ENCODE results near the gene MAP3K2.
"Not testable (repeated sequence)": the region's sequence is repeated elsewhere in the genome, so short reads cannot be mapped to it uniquely, and the experiment has no call there.

MAP3K2 gene

DNA sequence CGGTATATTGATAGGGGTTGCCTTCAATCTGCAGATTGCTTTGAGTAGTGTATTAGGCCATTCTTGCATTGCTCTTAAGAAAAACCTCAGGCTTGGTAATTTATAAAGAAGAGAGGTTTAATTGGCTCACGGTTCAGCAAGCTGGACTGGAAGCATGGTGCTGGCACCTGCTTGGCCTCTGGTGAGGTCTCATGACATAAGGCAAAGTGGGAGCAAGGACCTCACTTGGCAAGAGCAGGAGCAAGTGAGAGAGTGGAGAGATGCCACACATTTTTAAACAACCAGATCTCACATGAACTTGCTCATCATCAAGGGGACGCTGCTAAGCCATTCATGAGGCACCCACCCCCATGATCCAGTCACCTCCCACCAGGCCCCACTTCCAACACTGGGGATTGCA lies 4.9 kb downstream of the MAP3K2 start:
- DNase-seq (ENCODE audit: low spot score) = no peak

DNA sequence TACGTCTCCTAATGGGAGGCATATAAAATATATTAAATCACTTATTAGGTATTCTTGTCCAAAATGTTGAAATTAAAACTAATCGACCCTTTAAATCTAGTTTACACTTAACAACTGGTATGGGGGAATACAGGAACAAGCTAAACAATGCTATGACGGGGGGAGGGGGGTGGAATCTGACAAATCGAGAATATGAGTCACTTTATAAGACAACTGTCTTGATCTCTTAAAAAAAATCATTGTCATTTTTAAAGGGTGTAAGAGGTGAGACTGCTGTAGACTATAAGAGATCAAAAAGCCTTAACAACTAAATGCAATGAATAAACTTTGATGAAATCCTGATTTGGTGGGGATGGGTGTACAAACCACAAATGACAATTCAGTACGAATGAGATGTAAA lies 6.0 kb downstream of the MAP3K2 start:
- no peak for DNase-seq (ENCODE audit: low spot score)

DNA sequence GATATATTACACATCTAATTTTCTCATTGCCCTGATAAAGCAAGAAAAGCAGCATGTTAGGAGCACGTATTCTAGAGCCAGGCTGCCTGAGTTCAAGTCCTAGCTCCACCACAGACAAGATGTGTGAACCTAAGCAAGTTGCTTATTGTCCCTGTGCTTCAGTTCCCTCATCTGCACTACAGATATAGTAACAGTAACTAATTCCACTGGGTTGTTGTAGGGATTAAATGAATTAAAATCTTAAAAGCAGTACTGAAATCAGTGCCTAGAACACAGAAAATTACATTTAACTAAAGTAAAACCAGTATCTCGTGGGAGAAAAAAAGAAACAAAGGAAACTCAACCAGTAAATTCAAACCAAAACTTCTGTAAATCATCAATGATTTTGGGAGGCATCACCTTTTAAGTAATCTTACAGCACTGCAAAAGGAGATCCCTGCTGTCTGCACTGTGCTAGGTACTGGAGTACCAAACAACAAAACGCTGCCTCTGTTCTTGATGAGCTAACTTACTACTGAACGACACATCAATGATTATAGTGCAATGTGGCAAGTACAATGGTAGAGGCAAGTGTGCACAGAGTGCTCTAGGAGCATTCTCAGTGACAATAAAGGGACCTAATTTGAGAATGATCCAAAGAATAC lies 7.9 kb downstream of the MAP3K2 start:
- DNase-seq (ENCODE audit: low spot score) = no peak

DNA sequence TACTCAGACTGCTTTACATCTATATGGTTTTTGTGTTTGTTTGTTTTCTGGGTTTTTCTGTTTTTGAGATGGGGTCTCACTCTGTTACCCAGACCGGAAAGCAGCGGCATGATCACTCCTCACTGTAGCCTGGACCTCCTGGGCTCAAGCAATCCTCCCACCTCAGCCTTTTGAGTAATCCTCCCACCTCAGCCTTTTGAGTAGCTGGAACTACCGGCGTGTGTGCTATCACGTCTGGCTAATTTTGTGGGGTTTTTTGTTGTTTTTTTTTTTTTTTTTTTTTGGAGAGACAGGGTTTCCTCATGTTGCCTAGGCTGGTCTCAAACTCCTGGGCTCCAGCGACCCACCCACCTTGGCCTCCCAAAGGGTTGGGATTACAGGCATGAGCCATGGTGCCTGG lies 9.1 kb downstream of the MAP3K2 start:
- DNase-seq (ENCODE audit: low spot score) = no peak

DNA sequence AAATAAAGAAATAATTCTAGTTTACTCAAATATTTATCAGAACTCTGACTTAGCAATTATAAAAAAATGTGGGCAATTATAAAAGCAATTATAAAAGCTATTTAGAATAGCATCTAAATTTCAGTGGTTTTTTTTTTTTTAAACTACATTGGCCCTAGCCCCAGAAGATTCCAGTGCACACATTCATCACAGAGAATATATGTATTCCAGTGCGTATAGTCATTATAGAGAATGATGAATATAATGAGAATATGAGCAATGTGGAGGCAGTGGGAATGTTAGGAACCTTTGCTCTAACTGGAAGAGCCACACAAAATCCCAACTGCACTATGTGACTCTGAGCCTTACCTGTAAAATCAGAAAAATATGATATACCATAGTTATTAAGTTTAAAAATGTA lies 10.5 kb downstream of the MAP3K2 start:
- no peak for DNase-seq (ENCODE audit: low spot score)

DNA sequence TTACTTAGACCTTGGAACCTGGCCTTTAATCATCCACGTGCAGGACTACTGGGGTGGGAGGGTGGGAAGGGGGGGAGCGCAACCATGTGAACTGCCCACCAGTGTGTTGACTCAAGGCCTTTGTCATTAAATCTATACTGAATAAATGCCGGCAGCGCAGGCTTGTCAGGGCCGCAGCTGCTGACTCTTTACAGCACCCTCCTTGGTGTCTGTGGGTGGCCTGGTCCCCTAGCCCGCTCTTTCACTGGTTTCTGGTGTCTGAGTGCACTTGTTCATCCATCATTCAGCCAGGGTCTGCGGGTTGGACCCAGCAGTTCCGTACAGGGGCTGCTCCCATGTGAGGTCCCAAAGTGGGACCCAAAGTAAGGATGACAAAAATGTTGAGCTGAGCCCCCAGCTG lies 11.5 kb downstream of the MAP3K2 start:
- DNase-seq (ENCODE audit: low spot score) = no peak

DNA sequence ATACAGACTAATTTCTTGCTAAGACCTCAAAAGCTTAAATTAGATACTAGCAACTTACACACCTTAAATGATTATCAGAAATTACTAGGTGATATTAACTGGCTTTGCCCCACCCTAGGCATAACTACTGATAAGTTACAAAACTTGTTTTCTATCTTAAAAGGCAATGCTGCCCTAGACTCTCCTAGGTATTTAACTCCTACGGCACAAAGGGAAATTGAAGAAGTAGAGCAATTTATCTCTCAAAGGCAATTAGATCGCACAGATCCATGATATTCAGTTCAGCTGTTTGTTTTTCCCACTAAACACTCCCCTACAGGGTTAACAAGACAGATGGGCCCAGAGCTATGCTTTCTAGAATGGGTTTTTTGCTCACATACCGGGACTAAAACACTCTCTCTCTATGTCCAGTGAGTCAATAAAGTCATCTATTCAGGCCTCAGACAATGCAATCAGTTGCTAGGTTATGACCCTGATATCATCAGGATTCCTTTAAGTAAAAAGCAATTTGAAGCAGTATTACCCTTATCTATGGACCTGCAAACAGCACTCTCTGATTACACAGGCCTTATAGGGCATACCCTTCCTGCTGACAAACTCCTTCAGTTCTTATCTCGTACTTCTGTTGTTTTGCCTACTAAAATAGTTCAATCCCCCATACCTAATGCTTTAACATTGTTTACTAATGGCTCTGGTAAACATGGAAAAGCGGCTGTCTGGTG lies 14.3 kb downstream of the MAP3K2 start:
- no peak for DNase-seq (ENCODE audit: low spot score)

DNA sequence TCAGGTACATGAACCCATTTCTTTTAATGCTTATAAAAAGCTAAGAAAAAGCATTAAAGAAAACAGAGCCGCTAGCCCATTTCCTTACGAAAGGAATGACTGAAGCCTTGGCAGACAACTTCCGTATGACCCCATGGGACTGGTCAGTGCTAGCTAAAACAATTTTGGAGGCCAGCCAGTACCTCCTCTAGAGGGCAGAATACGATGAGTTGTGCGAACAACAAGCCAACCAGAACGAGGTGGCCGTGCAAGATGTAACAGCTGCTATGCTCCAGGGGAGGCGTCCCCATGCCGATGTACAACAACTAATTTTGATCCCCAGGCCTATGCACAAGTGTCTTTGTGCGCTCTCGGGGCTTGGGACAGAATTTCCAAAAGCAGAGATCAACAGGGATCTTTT lies 16.7 kb downstream of the MAP3K2 start:
- DNase-seq (ENCODE audit: low spot score) = no peak

DNA sequence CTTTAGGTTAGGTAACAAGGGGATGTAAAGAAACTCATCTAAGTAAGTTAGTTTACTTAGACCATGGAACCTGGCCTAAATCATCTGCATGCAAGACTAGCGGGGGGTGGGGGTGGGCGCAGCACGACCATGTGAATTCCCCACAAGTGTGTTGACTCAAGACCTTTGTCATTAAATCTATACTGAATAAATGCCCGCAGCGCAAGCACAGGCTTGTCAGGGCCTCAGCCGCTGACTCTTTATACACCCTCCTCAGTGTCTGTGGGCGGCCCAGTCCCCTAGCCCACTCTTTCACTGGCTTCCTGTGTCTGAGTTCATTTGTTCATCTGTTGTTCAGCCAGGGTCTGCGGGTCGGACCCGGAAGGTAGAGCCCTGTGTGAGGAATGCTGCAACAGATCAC lies 17.8 kb downstream of the MAP3K2 start:
- no peak for DNase-seq (ENCODE audit: low spot score)

DNA sequence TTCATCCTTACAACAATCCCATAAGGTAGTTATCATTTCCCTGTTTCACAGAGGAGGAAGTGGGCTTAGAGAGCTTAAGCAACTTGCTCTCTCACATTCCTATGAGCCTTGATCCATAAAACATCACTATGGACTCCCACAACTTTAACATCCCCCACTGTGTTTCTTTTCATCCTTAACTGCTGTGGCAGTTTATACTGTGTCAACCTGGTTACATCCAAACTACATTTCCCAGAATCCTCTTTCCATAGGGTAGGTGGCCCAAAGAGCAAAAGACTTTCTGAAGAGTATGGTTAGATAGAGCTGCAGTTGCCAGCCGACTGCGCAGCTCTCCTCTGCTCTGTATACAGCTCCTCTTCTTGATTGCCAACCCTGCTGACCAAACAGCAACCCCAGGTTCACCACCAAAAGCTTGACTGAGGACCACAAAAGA lies 22.5 kb downstream of the MAP3K2 start:
- DNase-seq (ENCODE audit: low spot score) = no peak

DNA sequence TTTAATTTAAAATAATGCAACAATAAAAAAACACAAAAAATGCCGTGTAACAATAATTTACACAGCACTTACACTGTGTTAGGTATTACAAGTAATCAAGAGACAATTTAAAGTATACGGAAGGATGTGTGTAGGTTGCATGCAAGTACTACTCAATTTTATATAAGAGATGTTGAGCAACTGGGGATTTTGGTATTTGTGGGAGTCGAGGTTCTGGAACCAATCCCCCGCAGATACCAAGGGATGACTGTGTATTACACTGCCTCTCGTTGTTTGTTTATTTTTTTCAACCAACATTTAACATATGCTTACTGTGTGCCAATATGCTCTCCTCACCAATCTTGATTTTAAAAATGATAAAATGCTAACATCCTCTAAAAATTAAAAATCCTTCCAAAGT lies 24.8 kb downstream of the MAP3K2 start:
- no peak for DNase-seq (ENCODE audit: low spot score)

DNA sequence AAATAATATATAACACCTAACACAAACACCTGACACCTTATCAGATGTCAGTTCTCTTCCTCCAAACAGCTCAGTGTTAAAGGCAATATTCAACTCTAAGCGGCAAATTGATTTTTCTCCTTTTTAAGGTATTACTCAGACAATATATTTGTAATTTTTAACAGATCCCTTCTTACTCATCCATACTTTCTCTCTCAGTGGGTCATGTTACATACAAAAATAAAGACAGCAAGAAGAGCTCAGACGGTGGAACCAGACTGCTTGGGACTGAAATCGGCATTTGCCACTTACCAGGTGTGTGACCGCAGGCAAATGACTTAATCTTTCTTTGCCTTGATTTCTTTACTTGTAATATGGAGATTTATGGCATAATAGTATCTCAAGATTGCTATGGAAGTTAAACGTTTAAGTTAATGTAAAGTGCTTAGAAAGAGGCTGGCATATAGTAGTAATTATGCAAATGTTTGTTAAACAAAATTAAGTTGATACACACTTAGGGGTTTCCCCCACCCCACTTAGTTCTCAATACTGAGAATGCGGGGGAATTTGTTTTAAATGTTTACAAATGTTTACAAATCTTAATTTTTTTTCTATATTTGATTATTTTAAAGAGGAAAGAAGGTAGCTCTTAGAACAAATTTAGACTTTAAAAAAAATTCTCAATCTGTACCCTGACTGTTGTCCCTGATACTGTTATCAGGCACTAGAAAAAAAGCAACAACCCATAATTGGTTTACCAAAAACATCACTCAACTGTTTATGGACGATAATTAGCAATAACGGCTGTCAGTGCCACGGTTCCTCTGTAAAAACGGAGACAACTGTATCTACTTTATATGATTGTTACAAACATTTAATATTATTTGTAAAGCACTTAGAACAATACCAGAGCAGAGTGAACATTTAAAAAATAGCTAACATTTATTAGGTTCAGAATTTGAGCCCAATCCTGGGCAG lies 25.6 kb downstream of the MAP3K2 start:
- no peak for DNase-seq (ENCODE audit: low spot score)

DNA sequence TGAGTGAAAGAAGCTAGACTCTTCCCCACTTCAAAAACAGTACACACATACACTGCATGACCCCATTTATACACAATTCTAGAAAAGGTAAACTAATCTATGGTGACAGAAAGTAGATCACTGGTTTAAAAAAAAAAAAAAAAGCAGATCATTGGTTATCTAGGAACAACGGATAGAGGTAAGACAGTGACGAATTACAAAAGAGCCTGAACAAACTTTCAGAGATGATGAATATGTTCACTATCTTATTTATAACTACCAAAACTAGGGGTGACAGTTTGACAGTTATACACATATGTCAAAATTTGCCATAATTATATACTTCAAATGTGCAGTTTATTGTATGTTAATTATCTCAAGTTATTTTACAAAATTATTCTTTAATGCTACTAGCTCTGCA lies 27.5 kb downstream of the MAP3K2 start:
- DNase-seq (ENCODE audit: low spot score) = no peak

DNA sequence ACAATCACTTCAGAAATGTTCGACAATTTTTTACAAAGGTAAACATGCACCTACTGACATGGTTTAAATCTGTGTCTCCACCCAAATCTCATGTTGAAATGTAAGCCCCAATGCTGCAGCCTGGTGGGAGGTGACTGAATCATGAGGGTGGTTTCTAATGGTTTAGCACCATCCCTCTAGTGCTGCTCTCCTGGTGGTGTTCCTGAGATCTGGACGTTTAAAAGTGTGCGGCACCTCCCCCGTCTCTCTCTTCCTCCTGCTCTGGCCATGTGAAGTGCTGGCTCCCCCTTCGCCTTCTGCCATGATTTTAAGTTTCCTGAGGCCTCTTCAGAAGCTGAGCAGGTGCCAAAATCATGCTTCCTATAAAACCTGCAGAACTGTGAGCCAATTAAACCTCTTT lies 28.3 kb downstream of the MAP3K2 start:
- no peak for DNase-seq (ENCODE audit: low spot score)

DNA sequence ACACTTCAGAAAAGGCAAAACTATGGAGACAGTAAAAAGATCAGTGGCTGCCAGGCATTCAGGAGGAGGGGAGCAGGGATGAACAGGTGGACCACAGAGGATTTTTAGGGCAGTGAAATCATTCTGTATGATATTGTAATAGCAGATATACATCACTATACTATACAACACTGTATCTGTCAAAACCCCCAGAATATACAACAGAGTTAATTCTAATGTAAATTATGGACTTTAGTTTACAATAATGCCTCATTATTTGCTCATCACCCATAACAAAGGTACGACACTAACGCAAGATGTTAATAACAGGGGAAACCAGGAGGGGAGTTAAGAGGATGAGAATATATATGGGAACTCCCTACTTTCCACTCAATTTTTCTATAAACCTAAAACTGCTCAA lies 28.8 kb downstream of the MAP3K2 start:
- DNase-seq (ENCODE audit: low spot score) = no peak

DNA sequence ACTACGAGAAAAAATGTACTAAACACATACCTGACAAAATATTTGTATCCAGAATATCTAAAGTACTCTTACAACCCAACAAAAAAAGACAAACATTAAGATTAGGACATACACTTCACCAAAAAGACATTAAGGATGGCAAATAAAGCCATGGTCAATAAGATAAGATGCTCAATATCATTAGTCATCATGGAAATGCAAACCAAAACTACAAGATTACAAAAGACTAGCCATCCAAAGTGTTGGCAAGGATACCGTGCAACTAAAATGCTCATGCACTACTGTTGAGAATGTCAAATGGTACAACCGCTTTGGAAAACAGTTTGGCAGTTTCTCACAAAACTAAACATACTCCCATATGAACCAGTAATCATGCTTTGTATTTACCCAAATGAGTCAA lies 29.7 kb downstream of the MAP3K2 start:
- DNase-seq (ENCODE audit: low spot score) = no peak

DNA sequence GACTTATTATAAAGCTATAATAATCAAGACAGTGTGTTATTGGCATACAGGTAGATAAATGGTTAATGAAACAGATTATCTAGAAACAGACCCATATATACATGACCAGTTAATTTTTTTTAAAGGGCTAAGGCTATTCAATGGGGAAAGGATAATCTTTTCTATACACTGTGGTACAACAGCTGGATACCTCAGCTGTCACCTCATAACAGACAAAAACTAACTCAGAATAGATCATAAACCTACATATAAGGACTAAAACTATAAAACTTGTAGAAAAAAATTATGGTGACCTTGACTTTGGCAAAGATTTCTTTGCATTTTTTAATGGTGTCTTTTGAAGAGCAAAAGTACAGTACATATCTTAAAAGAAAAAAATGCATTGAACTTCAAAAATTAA lies 30.2 kb downstream of the MAP3K2 start:
- DNase-seq (ENCODE audit: low spot score) = no peak

DNA sequence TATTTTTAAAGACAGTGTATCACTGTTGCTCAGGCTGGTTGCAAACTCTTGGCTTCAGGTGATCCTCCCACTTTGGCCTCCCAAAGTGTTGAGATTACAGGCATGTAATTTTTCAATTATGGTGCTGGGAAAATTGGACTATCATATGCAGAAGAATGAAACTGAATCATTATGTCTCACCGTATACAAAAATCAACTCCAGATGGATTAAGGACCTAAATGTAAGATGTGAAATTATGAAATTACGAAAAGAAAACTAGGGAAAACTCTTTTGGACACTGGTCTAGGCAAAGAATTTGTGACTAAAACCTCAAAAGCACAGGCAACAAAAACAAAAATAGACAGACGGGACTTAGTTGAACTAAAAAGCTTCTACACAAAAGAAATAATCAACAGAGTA lies 31.2 kb downstream of the MAP3K2 start:
- DNase-seq (ENCODE audit: low spot score) = no peak

DNA sequence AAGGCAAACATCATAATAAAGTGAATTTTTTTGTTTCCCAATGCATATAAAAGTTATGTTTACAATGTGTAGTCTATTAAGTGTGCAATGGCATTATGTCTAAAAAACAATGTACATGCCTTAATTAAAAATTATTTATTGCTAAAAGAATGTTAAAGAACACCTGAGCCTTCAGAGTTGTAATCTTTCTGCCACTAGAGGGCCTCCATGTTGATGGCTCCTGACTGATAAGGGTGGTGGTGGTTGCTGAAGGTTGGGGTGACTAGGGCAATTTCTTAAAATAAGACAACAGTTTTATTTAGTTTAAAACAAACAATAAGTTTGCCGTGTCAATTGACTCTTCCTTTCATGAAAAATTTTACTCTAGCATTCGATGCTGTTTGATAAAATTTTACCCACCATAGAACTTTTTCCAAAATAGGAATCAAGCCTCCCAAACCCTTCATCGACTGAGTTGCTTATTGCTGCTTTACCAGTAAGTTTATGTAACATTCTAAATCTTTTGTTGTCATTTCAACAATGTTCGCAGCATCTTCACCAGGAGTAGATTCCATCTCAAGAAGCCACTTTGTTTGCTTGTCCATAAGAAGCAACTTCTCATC lies 32.3 kb downstream of the MAP3K2 start:
- DNase-seq (ENCODE audit: low spot score) = no peak

DNA sequence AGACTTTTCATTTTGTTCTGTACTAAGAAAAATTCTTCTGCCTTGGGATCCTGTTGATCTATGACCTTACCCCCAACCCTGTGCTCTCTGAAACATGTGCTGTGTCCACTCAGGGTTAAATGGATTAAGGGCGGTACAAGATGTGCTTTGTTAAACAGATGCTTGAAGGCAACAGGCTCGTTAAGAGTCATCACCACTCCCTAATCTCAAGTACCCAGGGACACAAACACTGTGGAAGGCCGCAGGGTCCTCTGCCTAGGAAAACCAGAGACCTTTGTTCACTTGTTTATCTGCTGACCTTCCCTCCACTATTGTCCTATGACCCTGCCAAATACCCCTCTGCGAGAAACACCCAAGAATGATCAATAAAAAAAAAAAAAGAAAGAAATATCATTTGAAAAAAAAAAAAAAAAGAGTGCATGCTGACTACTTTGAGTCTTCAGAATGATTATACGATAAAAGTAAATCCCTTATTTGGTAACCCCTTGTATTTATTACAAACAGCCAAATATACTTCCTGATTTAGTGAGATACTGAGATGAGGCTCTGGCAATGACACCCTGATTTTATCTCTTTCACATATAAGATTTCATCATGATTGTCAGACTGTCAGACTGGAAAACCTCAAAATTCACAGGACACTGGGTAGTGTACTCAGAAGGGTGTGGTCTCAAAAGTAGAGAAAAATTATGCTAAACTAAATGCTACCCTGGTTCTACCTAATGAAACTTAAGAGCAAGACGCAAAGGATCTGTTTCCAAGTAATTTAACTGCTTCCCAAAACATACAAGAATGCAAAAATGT lies 33.7 kb downstream of the MAP3K2 start:
- not testable (repeated sequence) for DNase-seq (ENCODE audit: low spot score)

DNA sequence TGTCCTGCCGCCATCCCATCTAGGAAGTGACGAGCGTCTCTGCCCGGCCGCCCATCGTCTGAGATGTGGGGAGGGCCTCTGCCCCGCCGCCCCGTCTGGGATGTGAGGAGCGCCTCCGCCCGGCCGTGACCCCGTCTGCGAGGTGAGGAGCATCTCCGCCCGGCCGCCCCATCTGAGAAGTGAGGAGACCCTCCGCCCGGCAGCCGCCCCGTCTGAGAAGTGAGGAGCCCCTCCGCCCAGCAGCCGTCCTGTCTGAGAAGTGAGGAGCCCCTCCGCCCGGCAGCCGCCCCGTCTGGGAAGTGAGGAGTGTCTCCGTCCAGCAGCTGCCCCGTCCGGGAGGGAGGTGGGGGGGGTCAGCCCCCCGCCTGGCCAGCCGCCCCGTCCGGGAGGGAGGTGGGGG lies 34.6 kb downstream of the MAP3K2 start:
- DNase-seq (ENCODE audit: low spot score) = not testable (repeated sequence)

DNA sequence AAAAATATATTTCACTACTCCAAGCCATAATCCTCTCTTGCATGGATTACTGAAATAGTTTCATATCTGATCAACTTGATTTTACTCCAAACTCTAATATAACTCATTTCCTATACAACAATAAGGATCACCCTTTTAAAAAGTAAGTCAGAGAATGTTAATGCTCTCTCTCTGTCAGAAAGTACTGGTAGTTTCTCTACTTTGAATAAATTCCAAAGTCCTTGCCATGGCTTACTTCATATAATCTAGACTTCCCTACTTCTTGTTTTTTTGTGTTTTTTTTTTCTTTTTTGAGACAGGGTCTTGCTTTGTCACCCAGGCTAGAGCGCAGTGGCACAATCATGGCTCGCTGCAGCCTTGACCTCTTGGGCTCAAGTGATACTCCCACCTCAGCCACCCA lies 36.2 kb downstream of the MAP3K2 start:
- DNase-seq (ENCODE audit: low spot score) = no peak
